Activated T-helper 9 cell treated with anti-CD3 and anti-CD28 coated beads, Interleukin-2, amount 50 U/mL, for 16 hours (primary cell): ENCODE measurements around the gene PALLD.

Experiments used
- DNase-seq: peaks from one replicate; pipeline ENCODE4 v3.0.0-alpha.2; 2020; ENCODE audit warnings: low read depth

PALLD gene

GRCh38 chr4:168648494-168648893 is 151.6 kb downstream of the PALLD start:
- DNase-seq, result no peak

- no peak for DNase-seq
Measured at GRCh38 chr4:168648929-168649328, 152.1 kb downstream of the PALLD start.

DNA sequence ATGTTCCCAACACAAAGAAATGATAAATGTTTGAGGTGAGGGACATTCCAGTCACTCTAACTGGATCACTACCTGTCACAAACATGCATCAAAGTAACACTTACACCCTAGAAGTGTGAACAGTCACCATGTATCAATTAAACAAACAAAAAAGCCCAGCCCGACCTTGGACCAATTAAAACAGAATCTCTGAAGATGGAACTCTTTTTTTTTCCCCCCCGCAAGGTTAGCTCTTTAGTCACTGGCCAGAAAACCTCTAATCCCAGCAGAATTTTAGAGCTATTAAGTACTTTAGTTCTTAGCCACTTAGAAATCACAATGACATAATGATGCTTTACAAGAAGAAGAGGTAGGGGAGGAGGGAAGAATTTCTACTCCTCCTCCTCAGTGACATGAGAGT is 154.5 kb downstream of the PALLD start:
- DNase-seq, result no peak

DNA sequence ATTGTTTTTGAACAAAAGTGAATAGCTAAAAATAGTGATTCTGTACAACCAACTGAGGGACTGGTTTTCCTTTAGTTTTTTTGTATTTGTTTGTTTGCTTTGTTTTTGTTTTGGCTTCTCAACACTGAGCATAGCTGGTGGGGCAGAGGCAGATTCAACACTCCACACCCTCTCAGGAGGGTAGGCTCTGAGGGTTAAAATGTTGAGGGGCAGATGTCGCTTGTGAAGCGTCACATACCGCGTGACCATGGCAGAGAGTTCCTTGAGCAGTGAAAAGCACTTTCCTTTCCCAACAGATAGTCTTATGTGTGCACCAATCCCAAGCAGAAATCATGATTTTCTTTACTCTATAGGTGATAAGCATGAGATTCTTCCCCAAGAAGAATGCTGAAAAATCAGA is 155.0 kb downstream of the PALLD start:
- no peak for DNase-seq

DNA sequence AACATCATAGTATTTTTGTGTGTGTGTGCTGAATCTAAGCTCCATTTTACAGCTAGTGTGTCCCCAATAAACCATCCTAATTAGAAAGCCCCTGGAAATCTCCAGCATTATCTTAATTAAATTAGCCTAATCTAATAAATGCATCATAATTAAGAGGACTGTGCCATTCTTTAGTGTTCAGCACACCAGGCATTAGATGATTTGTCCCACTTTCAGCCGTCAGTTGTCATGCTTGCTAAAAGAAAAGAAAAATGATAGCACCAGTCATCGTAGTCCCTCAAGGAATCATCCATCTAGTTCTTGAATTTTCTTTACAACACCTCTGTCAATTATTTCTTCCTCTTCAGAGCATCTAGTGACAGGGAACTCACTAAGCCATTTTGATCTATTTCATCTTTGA is 155.9 kb downstream of the PALLD start:
- no peak for DNase-seq

GRCh38 chr4:168654104-168654847 is 157.4 kb downstream of the PALLD start:
- DNase-seq, result no peak

DNA sequence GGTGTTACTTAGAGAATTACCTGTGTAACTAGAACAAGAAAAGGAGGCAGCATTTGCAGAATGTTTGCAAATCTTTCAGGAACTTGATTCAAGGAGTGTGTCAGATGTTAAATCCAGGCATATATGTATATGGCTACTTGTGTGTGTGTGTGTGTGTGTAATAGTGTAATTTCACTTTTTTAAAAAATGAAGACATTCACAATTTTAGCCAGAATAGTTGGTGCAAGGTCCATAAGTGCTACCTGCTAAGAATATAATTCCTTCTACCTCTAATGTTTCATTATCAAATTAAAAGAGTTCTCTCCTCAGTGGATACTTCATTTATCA is 158.0 kb downstream of the PALLD start:
- DNase-seq, result no peak

DNA sequence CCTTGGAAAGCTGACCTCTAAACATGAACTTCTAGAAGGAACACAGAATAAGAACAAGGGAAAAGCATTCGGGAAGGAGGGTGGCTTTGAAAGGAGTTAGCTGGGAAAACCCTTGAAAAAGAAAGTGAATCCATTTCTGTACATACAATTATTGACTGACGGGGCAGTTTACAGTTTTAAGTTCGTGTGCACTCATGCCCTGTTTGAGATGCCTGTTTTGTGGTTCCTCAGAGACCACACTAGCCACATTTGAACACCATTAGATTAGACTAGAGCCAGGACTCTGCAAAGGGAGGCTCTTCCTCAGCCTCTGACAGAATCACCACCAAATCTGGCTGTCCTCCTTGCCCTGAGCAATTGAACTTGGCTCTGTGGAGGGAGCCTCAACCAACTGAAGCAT is 158.3 kb downstream of the PALLD start:
- no peak for DNase-seq

DNA sequence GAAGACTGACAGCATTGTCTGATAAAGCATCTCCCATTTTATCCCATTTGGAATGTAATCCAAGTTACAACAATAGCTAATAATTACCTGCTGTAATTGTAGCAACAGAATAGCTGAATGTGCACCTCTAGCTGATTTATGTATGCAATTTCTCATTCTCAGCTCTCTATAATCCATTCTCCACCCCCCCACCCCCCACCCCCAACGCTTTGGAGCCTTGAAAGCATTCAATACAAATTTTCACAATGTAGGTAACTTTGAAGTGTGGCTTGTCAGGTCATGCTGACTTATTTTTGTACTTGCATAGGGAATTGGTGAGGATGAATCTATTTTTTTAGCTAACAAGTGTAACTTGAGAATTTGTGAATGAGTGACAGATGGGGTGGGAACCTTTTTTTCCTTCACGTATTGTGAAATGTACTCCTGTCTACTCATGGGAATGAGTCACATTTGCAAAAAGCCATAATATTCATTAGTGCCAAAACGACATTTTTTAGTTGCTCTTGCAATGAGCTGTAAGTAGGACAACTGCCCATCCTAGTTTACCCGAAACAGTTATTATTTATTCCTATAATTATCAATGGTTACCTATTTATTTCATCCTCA is 159.3 kb downstream of the PALLD start:
- DNase-seq, result no peak

DNA sequence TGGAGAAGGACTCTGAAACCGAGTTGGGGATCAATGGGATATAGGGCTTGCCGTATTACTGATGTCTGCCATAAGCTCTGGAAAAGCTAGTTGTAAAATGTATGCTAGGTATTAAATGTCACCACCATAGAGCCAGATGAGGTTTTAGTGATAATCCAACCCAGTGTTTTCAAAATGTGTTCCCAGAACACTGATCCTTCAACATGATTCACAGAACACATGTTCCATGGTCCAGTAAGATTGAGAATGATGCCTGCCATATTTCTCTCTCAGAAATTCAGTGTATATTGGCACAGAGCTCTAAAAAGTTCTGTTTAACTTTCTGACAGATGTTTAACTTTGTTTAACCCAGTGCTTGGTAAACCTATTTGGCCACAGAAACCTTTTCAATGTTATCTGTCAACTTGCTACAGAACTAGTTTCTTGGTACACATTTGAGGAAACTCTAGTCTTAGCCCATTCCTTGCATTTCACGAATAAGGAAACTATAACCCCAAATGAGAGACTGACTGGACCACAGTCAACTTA is 160.2 kb downstream of the PALLD start:
- DNase-seq, result no peak

DNA sequence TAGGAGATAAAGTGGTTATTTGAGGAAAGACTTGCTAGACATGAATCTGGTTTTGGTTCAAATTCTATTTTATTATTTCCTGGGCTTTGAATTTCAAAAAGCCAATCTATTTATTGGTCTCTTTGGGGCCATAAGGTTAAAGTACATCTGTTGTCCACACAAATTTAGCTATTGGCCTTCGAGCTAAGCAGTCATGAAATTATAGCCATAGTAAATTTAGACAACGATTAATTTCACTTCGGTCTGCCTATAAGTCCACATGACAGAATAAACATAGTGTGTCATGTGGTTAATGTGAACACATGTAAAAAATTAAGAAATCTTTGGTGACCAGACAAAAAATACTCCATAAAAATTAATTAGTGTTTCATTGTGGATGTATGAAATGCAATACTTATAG is 161.9 kb downstream of the PALLD start:
- DNase-seq, result no peak

- no peak for DNase-seq
Measured at GRCh38 chr4:168659741-168660465, 163.1 kb downstream of the PALLD start.

GRCh38 chr4:168662297-168662984 is 165.6 kb downstream of the PALLD start:
- DNase-seq, result no peak

DNA sequence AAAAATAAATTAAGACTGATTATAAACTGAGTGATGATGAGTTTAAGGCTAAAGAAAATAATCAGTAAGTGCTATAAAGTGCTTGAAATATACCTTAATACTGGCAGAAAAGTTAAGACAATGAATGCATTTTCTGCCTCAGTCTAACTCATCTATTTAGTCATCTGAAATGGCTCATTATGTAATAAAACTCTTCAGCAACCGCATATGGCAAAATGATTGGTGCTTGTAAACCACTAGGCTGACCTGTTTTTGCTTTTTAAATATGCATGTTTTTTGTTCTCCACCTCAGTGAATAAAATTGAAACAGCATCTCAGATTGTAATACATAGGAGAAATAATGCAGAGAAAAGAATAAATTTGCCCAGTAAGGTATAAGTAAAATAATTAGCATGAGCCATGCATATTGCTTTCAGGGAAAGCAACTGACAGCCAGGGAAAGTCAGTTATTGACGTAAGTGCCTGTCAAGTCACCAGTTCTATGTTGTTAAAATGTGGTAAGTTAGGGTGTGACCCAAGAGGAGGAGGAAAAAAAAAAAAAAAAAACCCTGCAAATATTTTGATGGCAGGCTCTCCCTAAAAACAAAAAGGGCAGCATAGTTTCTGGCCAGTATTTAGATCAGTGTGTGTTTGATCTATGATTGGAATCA is 167.5 kb downstream of the PALLD start:
- no peak for DNase-seq

GRCh38 chr4:168666531-168666930 is 169.7 kb downstream of the PALLD start:
- DNase-seq, result no peak

DNA sequence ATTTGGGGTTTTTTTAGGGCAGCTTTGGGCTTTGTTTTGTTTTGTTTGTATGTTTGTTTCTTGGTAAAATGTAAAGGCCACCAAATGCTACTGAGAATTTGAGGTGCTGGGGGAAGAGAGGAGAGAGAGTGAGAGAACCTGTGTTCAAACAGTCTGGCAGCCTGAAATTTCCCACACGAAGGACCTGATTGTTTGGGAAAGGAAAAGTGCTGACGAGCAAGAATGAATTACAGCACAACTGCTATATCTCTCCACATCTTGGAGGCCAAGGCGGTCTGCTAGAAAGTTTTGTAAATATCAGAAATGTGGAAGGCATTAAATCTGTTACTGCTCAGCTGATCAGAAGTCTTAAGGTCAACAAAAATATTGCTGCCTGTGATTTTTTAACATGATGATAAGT is 170.5 kb downstream of the PALLD start:
- no peak for DNase-seq

DNA sequence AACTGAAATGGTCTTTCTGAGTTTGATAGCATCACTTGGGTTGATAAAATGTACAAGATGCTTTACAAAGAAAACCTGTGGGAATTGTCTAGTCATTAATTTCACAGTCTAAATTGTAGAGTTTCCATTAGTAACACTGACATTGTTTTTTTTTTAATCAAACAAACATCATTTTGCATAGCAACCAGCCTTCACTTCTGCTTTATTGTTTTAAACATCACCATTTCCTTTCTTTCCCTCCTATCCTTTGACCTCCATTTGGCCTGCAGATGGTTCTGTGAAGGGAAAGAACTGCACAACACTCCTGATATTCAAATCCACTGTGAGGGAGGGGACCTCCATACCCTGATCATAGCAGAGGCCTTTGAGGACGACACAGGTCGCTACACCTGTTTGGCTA is 171.1 kb downstream of the PALLD start:
- DNase-seq, result no peak

- DNase-seq, result no peak
Measured at GRCh38 chr4:168673476-168673875, 176.6 kb downstream of the PALLD start.

- DNase-seq, result no peak
Measured at GRCh38 chr4:168674077-168674747, 177.4 kb downstream of the PALLD start.

DNA sequence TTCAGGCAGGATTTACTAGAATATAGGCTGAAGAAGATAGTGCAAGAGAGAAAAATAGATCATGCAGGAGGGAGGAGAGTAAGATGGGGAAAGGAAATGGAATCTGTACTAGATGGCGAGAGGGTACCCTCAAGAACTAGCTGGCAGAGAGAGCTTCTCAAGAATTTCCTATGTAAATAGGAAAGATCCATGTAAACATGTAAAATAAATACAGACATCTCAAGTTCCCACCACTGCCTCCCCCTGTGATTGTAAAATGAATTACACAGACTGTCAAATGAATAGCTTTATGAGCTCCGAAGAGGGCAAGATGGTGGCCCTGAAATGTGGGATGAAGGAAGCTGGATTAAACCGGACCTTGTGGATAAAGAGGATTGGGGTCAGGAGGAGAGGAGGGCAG is 178.0 kb downstream of the PALLD start:
- DNase-seq, result no peak

DNA sequence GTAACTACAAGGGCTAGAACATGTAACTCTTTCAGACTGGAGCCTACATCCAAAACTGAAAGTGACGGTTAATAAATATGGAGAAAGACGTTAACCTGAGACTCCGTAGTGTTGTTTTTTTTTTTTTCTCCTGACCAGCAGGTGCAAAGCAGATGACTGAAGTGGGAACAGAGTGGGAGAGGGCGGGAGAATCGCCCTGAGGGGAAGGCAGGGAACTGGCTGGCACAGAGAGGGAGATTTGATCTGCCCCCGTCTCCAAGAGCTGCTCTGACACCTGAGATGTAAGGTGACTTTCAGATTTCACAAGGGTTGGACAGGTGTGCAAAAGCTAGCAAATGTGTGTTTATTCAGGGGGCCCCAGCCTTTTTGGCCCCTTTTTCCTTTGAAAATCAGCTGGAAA is 180.2 kb downstream of the PALLD start:
- DNase-seq, result no peak

GRCh38 chr4:168677879-168678278 is 181.0 kb downstream of the PALLD start:
- DNase-seq, result no peak
